GM23248 (cell line): ENCODE measurements around the gene USP22.

Source experiments
- EZH2 ChIP-seq: fragments of 200-600 bp; sonication (generic); IDR thresholded peaks from 2 replicates; pipeline ENCODE4 v1.6.1; 2018; ENCODE audit warnings: antibody characterized with exemption, mild to moderate bottlenecking; ENCODE audit not compliant: insufficient read depth, poor library complexity, severe bottlenecking
- EZH2phosphoT487 ChIP-seq: fragments of 200-600 bp; sonication (generic); IDR thresholded peaks from 2 replicates; pipeline ENCODE4 v1.6.1; 2018; ENCODE audit warnings: antibody characterized with exemption, moderate library complexity, mild to moderate bottlenecking, low read depth; ENCODE audit not compliant: insufficient read depth

GRCh38 chr17:20995164-20995872, 47.5 kb downstream of the USP22 start:
- no peak for TF ChIP-seq EZH2phosphoT487
- no peak for TF ChIP-seq EZH2
